Measurements from ENCODE around the gene GABRB1.

GRCh38 chr4:47278631-47279030 lies 247.3 kb downstream of the GABRB1 start:
- TF ChIP-seq CTCF (IDR thresholded peaks at IDR 0.05; ENCODE audit: low read depth, low read length): no peak
- no peak for TF ChIP-seq EZH2phosphoT487 (IDR thresholded peaks at IDR 0.05; ENCODE audit: low read depth)
